Measurements from ENCODE around the gene POLD2. TPM values are rescaled to one million over a fixed set of nuclear protein-coding genes. Genes with fewer than 3 reads are reported as not detected.
A peak's percentile ranks its signal among the peaks of the same experiment; 100 is the strongest.

Gene POLD2
- total and polyA plus RNA-seq, 2 of the 13 experiments (the other 11 are each of a cell fraction or from before 2014, with no cell fraction given) = 87.6 to 95.1 TPM

- TF ChIP-seq ZNF562 (CRISPR knock-in tag; IDR thresholded peaks at IDR 0.05; ENCODE audit: borderline replicate concordance) (no peak), PAXIP1 (CRISPR knock-in tag; conservative IDR thresholded peaks at IDR 0.05) (no peak), TFDP2 (CRISPR knock-in tag; IDR thresholded peaks at IDR 0.05) (no peak), CENPT (CRISPR knock-in tag; IDR thresholded peaks at IDR 0.05; ENCODE audit: low read depth) (no peak), ZNF619 (CRISPR knock-in tag; IDR thresholded peaks at IDR 0.05) (no peak), ARID5B (CRISPR knock-in tag; IDR thresholded peaks at IDR 0.05) (0 out of 2 replicates have a peak, but pooled peaks have one; percentile 8), ZZZ3 (CRISPR knock-in tag; IDR thresholded peaks at IDR 0.05; ENCODE audit: borderline replicate concordance) (no peak), NFATC3 (CRISPR knock-in tag; IDR thresholded peaks at IDR 0.05) (no peak), ZNF460 (CRISPR knock-in tag; IDR thresholded peaks at IDR 0.05; ENCODE audit: borderline replicate concordance) (no peak), GPN1 (CRISPR knock-in tag; IDR thresholded peaks at IDR 0.05; ENCODE audit: borderline replicate concordance) (no peak), ZNF33B (CRISPR knock-in tag; IDR thresholded peaks at IDR 0.05) (no peak), ZBTB34 (CRISPR knock-in tag; IDR thresholded peaks at IDR 0.05) (no peak), ZNF580 (CRISPR knock-in tag; IDR thresholded peaks at IDR 0.05; ENCODE audit: borderline replicate concordance, low read depth) (no peak), TGIF2 (CRISPR knock-in tag; IDR thresholded peaks at IDR 0.05) (no peak), TSC22D2 (CRISPR knock-in tag; IDR thresholded peaks at IDR 0.05; ENCODE audit: borderline replicate concordance) (no peak), RXRB (CRISPR knock-in tag; IDR thresholded peaks at IDR 0.05; ENCODE audit: borderline replicate concordance) (0 out of 2 replicates have a peak, but pooled peaks have one; percentile 33), ZNF121 (CRISPR knock-in tag; IDR thresholded peaks at IDR 0.05) (peak; percentile 90), ZNF839 (CRISPR knock-in tag; IDR thresholded peaks at IDR 0.05; ENCODE audit: borderline replicate concordance) (no peak)
These were observed 25.0 kb downstream of the POLD2 start (continued) for GRCh38 chr7:44098092-44099068.
